Subcutaneous abdominal adipose tissue (tissue), 5 donors: ENCODE measurements around the gene DNM1.

Experiments used
- H3K27ac ChIP-seq: one replicate; pipeline ENCODE4 v1.7.0; 2013; ENCODE audit warnings: low read depth, mild to moderate bottlenecking, inconsistent platforms, low read length, moderate library complexity
- H3K27me3 ChIP-seq, 5 donors: one replicate each; pipeline ENCODE4 v1.7.0; 2013; ENCODE audit warnings: low read length in 5 of 5, inconsistent platforms in 1 of 5; ENCODE audit not compliant: control insufficient read depth in 5 of 5, insufficient read depth in 4 of 5
- H3K36me3 ChIP-seq, 5 donors: one replicate each; pipeline ENCODE4 v1.7.0; 2013; ENCODE audit warnings: low read length in 5 of 5; ENCODE audit not compliant: control insufficient read depth in 5 of 5, insufficient read depth in 5 of 5
- H3K4me1 ChIP-seq, 5 donors: one replicate each; pipeline ENCODE4 v1.7.0; 2013; ENCODE audit warnings: low read length in 5 of 5, mild to moderate bottlenecking in 3 of 5, moderate library complexity in 1 of 5; ENCODE audit not compliant: control insufficient read depth in 5 of 5, insufficient read depth in 5 of 5
- H3K4me3 ChIP-seq, 5 donors: one replicate each; pipeline ENCODE4 v1.7.0; 2013; ENCODE audit warnings: low read length in 5 of 5, low read depth in 1 of 5
- H3K9ac ChIP-seq, 5 donors: one replicate each; pipeline ENCODE4 v1.7.0; 2013; ENCODE audit warnings: low read length in 5 of 5, mild to moderate bottlenecking in 4 of 5, moderate library complexity in 3 of 5
- H3K9me3 ChIP-seq, 5 donors: one replicate each; pipeline ENCODE4 v1.7.0; 2013; ENCODE audit warnings: low read length in 5 of 5; ENCODE audit not compliant: control insufficient read depth in 5 of 5
- donor health status: healthy.
- donor health status: healthy.
- donor health status: healthy.
- donor health status: healthy.
- donor health status: healthy.

The DNM1 gene

DNA sequence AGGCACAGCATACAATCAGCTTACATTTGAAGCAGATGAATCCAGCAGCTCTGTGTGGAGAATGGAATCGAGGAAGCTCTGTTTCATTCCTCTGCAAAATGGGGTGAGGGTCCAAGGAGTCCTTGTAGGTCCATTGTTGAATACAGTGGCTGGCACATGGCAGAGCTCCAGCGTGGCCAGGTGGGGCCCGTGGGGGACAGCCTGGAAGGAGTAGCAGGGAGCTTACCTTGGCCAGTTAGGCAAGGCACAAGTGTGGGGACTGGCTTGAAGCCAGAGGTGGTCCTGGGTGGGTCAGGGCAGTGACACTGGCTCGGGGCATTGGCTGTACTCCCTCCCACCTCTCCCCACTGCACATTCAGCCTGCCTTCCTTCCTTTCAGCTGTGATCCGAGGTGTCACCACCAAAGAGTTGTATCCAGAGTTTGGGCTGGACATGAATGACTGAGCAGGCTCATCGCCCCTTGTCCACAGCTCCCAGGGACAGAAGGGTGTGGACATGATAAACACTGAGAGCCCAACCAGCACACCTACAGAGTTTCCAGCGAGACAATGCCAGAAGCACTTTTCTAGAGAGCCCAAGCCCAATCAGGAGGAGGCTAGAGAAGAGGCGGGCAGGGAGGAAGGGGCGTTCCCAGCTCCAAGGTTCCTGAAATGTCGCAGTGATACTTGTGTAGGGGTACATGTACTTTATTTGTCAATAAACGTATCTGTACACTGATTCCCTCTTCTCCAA is 85.3 kb downstream of the DNM1 start:
- H3K27ac ChIP-seq = no peak overlapping the region

DNA sequence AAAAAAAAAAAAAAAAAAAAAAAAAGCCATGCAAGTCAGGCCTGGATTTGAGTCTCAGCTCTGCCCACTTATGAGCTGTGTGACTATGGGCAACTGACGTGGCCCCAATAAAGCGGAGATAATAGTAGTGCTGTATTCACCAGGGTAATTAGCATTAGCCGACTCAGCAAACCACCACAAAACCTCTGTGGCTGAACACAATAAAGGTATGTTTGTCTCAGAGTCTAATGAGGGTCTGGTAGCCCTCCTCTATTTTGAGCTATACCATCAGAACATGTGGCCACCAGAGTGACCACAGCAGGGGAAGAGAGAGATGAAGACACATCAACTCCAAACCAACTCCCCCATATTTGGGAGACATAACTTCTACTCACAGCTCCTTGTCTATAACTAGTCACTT is 88.8 kb downstream of the DNM1 start:
- Histone ChIP-seq H3K4me3 (no peak overlapping the region), H3K9me3 (no peaks in the 10 kb centered on the region)

More for the DNA sequence above, 85.3 kb downstream of the DNM1 start:
- Histone ChIP-seq H3K9ac (no peak overlapping the region), H3K27me3 (no peaks in the 10 kb centered on the region), H3K36me3 (peaks cover 0 to 35% (median 29%) of the 10 kb centered on the region in 5 donors), H3K4me3 (no peak overlapping the region), H3K9me3 (no peaks in the 10 kb centered on the region), H3K4me1 (no peaks in the 10 kb centered on the region)

DNA sequence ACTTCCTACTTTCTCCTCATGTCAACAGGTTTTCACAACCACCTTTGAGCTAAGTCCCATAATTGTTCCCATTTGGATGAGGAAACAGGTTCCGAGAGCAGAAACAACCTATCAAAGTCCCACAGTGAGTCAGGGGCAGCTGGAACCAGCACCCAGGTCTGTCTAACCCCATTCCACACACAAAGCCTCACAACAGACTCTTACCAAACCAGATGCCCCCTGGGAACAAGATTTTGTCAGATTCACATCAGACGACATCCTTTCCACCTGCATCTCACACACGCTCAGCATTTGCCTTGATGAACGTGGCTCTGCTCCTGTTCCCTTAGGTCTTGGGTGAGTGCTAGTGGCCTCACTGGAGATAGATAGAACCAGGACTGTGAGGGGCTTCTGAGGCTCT is 89.9 kb downstream of the DNM1 start:
- Histone ChIP-seq H3K9ac (no peak overlapping the region), H3K4me3 (no peak overlapping the region), H3K4me1 (peaks cover 0 to 4% (median 0%) of the 10 kb centered on the region in 5 donors), H3K27ac (no peak overlapping the region), H3K27me3 (no peaks in the 10 kb centered on the region), H3K36me3 (peaks cover 0 to 13% (median 11%) of the 10 kb centered on the region in 5 donors), H3K9me3 (no peaks in the 10 kb centered on the region)

More for the DNA sequence above, 88.8 kb downstream of the DNM1 start:
- Histone ChIP-seq H3K27ac (no peak overlapping the region), H3K4me1 (peaks cover 0 to 4% (median 0%) of the 10 kb centered on the region in 5 donors), H3K27me3 (no peaks in the 10 kb centered on the region), H3K36me3 (peaks cover 0 to 15% (median 14%) of the 10 kb centered on the region in 5 donors), H3K9ac (no peak overlapping the region)

DNA sequence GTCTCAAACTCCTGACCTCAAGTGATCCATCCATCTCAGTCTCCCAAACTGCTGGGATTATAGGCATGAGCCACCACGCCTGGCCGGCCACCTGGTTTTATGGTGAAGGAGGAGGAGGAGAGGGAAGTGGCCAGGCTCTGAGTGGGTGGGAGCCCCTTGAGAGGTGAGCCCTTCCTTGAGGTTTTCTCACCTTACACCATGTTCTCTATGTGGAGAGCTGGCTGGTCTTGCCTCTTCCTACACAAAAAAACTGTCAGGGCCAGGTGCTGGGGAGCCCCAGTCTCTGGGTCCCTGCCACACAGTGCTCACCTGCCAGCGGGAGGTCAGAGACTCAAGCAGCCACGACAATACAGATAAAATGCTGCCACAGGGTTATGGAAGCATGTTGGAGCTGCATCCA is 91.0 kb downstream of the DNM1 start:
- Histone ChIP-seq H3K27me3 (no peaks in the 10 kb centered on the region), H3K4me3 (no peak overlapping the region), H3K36me3 (peaks cover 0 to 3% (median under 1%) of the 10 kb centered on the region in 5 donors), H3K9me3 (no peaks in the 10 kb centered on the region), H3K9ac (no peak overlapping the region), H3K4me1 (peaks cover 0 to 4% (median 0%) of the 10 kb centered on the region in 5 donors), H3K27ac (no peak overlapping the region)

DNA sequence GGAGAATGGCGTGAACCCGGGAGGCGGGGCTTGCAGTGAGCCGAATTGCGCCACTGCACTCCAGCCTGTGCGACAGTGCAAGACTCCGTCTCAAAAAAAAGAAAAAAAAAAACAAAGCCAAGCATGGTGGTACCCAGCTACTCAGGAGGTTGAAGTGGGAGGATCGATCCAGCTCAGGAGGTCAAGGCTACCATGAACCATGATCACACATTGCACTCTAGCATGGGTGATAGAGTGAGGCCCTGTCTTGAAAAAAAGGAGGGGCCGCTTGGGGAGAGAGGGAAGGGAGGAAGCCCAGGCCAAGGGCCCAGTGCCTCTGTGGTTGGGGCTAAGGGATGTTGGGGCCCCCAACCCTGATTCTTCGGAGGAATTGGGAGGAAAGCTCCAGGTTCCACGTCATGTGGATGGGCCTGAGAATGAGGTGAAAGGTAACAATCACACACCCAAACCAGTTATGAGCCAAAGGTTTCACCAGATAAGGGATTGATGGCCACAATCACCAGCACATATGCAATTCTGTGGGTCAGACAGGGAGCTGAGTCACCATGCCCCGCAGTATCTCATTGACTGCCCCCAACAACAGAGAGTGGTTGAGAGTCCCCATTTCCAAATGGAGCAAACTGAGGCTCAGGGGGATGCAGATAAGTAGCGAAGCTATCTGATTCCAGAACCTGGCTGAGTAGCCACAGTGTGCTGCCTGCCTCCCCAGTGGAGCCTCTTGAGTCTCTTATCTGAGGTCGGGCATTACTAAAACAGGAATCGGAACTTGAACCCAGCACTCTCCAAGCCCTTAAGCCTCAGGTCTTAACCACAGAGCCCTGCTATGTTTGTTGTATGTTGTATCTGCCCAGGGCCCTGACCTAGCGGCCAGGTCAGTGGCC is 93.4 kb downstream of the DNM1 start:
- no peak overlapping the region for H3K9ac ChIP-seq
- no peaks in the 10 kb centered on the region for H3K9me3 ChIP-seq
- H3K4me3 ChIP-seq = no peak overlapping the region
- H3K36me3 ChIP-seq = peaks cover 0 to 3% (median 0%) of the 10 kb centered on the region in 5 donors
- no peaks in the 10 kb centered on the region for H3K27me3 ChIP-seq
- H3K27ac ChIP-seq = no peak overlapping the region
- H3K4me1 ChIP-seq = peaks cover 0 to 4% (median 0%) of the 10 kb centered on the region in 5 donors

DNA sequence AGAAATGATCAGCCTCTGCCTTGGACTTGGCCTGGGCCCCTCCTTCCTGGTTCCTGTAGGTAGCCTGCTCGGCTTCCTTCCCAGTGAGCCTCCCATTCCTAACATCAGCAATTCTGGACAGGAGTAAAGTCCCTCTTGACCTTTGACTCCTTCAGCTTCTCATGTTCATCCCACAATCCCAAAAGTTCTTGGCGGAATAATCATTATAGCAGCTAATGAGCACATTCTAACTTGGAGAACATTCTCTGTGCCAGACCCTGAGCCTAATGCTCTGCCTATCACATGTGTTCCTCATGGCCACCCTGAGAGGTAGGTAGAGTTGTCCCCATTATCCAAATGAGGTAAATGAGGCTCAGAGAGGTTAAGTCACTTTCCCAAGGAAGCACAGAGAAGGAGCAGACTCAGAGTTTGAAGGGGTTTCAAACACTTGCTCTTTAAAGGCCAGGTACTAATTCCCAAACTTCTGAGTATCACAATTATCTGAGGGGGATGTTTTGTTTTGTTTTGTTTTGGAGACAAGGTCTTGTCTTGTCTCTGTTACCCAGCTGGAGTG is 94.1 kb downstream of the DNM1 start:
- Histone ChIP-seq H3K27me3 (no peaks in the 10 kb centered on the region), H3K4me1 (peaks cover 0 to 4% (median 0%) of the 10 kb centered on the region in 5 donors), H3K27ac (no peak overlapping the region), H3K36me3 (peaks cover 0 to 3% (median 0%) of the 10 kb centered on the region in 5 donors), H3K9ac (no peak overlapping the region), H3K9me3 (no peaks in the 10 kb centered on the region), H3K4me3 (no peak overlapping the region)

DNA sequence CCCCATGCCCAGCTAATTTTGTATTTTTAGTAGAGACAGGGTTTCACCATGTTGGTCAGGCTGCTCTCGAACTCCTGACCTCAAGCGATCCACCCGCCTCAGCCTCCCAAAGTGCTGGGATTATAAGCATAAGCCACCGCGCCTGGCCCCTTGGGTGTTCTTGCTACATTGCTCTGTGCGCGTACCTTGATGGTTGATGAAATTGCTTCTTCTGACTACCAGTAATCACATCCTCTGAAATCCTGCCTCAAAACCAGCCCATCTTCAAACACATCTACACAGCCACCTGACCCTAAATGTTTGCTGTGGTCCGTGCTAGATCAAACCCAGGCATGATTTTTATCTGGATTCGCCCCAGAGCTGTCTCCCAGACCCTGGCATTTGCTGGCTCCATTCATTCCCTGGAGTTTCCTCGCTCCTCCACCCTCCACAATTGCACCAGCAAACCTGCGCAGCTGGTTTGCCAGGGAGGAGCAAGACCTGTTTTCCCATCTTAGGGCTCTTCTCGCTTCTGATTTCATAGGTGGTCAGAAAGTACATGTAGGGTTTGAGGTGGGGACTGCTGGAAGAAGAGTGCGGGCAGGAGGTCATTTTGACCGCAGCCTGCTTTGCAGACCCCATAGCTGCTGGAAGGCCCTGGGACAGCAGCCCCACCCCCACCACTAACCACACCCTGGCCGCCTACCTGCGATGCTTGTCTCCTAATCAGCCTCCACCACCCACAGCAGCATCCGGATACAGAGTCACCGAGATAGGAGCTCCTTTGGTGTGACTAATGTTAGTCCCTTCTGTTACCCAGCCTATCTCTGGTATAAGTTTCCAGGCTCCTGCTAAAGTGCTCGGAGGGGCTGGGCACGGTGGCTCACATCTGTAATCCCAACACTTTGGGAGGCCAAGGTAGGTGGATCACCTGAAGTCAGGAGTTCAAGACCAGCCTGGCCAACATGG is 95.6 kb downstream of the DNM1 start:
- Histone ChIP-seq H3K36me3 (peaks cover 0 to 3% (median 0%) of the 10 kb centered on the region in 5 donors), H3K27me3 (no peaks in the 10 kb centered on the region), H3K27ac (no peak overlapping the region), H3K4me3 (no peak overlapping the region), H3K9me3 (no peaks in the 10 kb centered on the region), H3K4me1 (peaks cover 0 to 4% (median 0%) of the 10 kb centered on the region in 5 donors), H3K9ac (no peak overlapping the region)

DNA sequence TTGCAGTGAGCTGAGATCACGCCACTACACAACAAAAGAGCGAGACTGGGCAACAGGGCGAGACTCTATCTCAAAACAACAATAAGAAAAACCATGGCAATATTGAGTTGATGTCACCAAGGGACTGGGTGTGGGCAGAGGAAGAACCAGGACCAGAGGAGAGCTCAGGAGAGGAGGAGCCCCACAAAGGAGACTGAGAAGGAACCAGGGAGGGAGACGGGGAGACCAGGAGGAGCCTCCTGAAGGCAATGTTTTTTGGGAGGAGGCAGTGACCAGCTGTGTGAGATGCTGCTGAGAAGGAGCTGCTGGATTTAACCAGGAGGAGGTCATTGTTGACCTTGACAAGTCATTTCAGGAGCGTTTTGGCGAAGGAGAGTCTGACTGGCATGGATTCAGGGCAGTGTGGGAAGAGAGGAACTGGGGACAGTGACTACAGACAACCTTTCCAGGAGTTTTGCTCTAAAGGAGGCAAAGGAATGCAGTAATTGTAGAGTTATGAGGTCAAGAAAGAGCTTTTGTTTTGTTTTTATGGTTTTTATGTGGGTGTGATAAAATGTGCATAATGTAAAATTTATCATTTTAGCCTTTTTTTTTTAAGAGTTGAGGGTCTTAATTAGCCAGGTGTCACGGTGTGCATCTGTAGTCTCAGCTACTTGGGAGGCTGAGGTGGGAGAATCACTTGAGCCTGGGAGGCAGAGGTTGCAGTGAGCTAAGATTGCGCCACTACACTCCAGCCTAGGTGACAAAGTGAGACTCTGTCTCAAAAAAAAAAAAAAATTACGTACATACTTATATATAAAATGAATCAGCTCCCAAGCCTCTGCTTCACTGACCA is 101.2 kb downstream of the DNM1 start:
- H3K4me1 ChIP-seq = no peaks in the 10 kb centered on the region
- H3K4me3 ChIP-seq = no peak overlapping the region
- no peak overlapping the region for H3K9ac ChIP-seq
- H3K27ac ChIP-seq = no peak overlapping the region
- no peaks in the 10 kb centered on the region for H3K27me3 ChIP-seq
- H3K36me3 ChIP-seq = peaks cover 0 to 12% (median 6%) of the 10 kb centered on the region in 5 donors
- H3K9me3 ChIP-seq = no peaks in the 10 kb centered on the region
